Stimulated activated naive CD4-positive, alpha-beta T cell treated with Interleukin-2 at 50 U/mL for 16 hours (primary cell): ENCODE results near the gene CXCL17.
"Not testable (repeated sequence)": the region's sequence is repeated elsewhere in the genome, so short reads cannot be mapped to it uniquely, and the experiment has no call there.

Source experiments
- DNase-seq: peaks from one replicate; lab custom pipeline; 2025; lab: John Stamatoyannopoulos, UW

The CXCL17 gene, protein sequence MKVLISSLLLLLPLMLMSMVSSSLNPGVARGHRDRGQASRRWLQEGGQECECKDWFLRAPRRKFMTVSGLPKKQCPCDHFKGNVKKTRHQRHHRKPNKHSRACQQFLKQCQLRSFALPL

GRCh38 chr19:42442833-42443232 is at the start of gene CXCL17:
TSS of gene CXCL17 (minus strand) at chr19:42442946. CDS start at chr19:42442832, 114 bp downstream.
- DNase-seq, result no peak

GRCh38 chr19:42488783-42489521 is 46.2 kb upstream of the CXCL17 start:
- no peak for DNase-seq

- no peak for DNase-seq
These were observed 45.0 kb upstream of the CXCL17 start for GRCh38 chr19:42487798-42488178.

GRCh38 chr19:42487032-42487797 is 44.5 kb upstream of the CXCL17 start:
- DNase-seq, result no peak

GRCh38 chr19:42485036-42485435 is 42.3 kb upstream of the CXCL17 start:
- not testable (repeated sequence) for DNase-seq

DNA sequence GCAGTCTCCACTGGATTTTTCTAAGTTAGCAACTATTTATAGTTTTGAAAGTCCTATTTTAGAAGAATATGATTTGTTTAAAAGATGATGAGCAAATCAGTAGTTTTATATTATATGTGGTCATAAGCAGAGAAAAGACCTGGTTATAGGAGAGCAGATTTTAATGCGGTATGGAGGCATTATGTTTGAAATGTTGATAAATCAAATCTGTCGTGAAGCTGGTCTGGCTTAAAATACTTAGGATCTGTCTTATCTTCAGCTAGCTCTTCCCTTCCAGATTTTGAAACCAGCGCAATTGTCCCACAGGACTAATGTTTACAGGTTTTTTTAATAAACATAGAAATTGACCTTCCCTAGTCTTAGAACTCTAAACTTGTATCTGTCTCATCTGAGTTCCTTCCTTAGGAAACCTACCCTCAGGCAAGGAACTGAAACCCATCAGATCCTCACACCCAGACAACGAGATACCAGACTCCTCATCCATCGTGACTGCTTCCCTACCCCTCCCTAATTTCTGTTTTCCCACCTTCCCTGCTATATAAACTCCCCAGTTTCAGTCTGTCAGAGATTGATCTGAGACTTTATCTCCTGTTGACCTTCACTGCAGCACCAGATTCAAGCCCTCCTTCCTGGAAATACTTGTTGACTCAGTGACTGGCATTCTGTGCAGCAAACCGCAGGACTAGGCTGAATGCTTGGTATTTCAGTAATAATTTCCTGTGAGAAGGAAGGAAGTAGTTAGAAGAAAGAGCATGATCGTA is 37.8 kb upstream of the CXCL17 start:
- no peak for DNase-seq

DNA sequence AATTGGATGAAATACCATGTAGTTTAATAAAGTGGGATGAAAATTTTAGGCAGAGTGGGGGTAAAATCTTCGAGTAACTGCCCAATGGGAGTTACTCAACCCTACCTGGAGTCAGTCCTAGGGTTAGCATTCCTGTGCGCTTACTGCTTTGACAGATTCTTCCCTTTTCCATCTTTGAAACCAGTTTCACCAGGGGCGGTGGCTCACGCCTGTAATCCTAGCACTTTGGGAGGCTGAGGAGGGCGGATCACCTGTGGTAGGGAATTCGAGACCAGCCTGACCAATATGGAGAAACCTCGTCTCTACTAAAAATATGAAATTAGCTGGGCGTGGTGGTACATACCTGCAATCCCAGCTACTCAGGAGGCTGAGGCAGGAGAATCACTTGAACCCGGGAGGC is 37.0 kb upstream of the CXCL17 start:
- DNase-seq, result no peak

DNA sequence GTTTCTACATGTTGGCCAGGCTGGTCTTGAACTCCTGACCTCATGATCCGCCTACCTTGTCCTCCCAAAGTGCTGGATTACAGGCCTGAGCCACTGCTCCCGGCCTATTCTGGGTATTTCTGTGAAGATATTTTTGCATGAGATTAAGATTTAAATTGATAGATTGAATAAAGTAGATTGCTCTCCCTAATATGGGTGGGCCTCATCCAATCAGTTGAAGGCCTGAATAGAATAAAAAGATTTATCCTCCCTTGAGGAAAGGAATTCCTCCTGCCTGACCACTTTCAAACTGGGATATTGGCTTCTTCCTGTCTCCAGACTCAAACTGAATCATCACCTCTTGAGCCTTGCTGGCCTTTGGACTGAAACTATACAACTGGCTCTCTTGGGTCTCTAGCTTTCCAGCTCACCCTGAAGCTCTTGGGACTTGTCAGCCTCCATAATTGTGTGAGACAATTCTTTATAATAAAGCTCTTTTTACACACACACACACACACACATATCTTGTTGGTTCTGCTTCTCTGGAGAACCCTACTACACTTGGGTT is 36.1 kb upstream of the CXCL17 start:
- DNase-seq, result no peak

GRCh38 chr19:42477933-42478332 is 35.2 kb upstream of the CXCL17 start:
- no peak for DNase-seq

DNA sequence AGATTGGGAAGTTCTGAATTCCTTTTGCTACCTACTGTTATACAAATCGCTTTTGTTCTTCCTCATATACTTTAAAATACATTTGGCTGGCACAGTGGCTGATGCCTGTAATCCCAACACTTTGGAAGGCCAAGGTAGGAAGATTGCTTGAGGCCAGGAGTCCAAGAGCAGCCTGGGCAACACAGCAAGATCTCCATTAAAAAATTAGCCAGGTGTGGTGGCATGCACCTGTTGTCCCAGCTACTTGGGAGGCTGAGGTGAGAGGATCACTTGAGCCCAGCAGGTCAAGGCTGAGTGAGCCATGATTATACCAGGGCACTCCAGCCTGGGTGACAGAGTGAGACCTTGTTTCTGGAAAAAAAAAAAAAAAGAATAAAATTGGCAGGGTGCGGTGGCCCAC is 34.4 kb upstream of the CXCL17 start:
- no peak for DNase-seq

DNA sequence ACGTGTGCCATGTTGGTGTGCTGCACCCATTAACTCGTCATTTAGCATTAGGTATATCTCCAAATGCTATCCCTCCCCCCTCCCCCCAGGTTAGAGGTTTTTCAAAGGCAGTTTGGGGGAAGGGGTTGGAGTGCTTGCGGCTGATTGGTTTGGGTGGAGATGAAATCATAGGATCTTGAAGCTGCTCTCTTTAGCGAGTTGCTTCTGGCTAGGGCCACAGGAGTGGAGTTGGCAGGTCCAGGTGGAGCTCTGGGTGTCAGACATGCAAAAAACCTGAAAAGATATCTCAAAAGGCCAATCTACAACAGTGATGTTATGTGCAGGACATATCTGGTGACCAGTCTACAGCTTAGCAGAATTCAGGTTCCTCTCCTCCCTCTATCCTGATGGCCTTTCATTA is 32.6 kb upstream of the CXCL17 start:
- no peak for DNase-seq

DNA sequence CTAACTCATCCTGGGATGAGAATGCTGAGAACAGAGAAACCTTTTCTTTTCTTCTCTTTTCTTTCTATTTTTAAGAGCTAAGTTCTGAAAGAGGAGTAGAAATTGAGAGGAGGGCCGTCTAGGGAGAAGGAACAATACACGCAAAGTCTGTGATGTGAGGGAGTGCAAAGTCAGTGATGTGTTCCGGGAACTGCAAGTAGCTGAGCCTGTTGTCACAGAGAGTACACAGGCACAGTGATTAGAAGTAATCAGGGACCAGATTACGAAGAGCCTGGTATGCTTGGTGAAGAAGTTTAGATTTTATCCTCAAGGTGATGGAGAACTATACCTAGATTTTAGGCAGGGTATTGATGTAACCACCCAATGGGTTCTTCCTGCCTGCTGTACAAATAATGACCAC is 32.0 kb upstream of the CXCL17 start:
- DNase-seq, result no peak

GRCh38 chr19:42473686-42474085 is 30.9 kb upstream of the CXCL17 start:
- DNase-seq, result no peak

GRCh38 chr19:42472402-42473147 is 29.8 kb upstream of the CXCL17 start:
- DNase-seq, result no peak

DNA sequence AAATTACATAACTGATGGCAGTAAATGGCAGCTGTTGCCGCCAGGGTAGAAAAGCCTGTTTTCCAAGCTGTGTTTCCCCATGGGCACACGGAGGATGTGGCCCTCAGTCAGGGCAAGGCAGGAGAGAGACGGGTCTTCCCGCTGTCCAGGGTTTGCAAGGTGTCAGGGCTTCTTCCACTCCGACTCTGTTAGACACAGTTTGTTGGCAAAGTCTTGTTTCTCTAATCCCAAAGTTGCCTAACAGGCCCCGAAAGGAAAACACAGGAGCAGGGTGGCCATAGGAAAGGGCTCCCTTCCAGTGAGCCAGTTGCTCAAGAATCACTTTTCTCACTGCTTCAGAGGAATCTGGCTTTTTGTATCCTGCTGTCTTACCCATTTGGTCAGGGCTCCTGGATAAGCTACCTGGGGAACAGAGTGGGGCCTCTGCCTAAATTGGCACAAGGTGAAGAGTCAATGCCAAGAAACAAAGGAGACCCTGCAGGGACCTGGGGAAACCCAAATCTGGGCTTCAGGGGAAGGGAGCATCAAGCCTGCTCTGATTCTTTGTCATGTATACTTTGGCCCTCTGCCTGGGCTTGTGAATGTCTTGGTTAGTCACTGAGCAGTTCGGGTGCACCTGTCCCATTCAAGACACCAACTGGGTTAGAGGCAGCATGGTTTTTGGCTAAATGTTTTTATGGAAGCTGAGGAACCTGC is 29.0 kb upstream of the CXCL17 start:
- no peak for DNase-seq

DNA sequence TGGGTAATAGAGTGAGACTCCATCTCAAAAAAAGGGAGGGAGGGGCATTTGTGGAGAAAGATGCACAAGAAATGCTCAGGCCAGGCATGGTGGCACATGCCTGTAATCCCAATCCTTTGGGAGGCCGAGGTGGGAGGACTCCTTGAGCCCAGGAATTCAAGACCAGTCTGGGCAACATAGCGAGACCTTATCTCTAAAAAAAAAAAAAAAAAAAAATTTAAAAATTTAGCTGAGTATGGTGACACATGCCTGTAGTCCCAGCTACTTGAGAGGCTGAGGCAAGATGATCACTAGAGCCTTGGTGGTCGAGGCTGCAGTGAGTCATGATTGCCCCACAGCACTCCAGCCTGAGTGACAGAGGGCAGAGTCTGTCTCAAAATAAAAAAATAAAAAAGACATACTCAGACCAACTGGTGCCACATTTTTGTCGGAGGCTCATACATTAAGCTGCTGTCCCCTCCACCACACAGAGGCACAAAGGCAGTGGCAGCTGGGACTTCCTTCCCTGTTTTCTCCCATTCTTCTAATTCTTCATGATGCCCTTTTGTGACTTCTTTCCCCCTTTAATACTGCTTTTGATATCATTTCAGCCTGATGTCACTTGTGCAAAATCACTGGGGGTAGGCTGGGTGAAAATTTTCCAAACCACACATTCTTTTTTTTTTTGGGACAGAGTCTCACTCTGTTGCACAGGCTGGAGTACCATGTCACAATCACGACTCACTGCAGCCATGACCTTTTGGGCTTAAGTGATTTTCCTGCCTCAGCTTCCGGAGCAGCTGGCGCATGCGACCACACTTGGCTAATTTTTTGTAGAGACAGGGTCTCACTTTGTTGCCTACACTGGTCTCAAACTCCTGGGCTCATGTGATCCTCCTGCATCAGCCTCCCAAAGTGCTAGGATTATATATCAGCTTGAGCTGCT is 26.8 kb upstream of the CXCL17 start:
- no peak for DNase-seq

DNA sequence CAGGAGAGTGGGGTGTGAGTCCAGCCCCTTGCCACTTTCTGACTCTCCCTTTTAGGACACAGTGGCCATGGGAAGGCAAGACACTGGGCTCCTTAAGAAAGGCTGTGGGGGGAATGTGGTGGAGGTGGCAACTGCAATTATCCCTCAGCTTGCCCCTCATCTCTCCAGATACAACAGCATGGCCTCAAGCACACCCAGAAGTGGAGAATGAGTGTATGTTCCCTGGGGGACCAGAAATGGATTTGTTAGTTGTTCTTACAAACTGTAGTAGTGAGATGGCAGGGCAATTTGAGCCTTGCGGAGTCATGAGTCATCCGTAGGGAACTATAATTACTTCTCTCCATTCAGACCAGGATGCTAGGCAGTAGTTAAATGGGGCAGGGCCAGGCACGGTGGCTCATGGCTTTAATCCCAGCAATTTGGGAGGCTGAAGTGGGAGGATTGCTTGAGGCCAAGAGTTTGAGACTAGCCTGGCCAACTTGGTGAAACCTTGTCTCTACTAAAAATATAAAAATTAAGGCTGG is 25.6 kb upstream of the CXCL17 start:
- DNase-seq, result no peak

DNA sequence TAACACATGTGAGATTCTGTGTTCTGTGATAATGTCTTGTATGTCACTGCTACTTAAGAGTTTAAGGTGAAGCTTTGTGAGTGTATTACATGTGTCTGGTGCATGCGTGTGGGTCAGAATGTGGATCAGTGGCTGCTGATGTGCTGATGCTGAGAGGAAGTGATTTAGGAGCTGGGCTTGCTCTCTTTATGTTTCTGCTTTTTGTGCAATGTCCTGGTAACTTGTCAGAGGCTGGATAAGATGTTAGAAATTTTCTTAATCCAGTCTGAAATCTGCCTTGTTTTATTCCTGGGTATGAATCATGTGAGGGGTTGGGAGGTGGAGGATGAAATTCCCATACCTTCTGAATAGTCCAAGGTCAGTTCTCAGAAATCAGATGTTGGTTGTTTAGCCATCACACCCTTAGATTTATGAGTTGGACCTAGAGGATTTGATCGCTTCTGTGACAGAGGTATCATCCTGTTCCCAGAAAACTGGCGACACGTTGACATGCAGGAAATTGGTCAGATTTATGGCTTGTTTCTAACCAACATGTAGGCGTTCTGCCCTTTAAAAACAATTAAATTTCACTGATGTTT is 24.5 kb upstream of the CXCL17 start:
- DNase-seq, result no peak

DNA sequence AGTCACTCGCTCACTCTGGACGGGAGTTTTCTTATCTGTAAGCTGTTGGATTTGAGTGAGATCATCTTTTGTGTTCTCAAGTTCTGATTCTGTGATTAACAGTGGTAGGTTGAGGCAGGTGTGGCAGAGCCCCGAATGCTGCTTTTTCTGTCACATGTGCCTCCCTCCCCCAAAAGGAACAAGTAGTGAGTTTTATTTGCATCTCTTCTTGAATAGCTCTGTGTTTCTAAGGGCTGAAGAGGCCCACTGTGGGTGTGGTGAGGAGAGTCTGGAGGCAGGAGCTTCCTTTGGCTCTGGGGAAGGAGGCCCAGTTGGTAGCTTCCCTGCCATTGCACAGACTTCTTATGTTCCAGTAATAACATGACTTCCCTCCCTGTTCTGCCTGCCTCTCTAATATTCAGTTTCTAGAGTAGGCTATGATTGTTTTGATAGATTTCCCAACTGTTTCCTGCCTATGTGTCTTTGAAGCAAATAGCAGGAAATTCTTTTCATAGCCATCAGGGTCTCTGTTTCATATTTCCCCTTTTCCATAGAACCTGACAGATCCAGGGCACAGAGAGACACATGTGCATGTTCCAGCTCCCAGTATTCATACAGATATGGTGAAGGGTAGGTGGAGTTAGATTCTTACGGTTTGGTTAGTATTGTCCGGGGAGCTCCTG is 23.9 kb upstream of the CXCL17 start:
- DNase-seq, result no peak
